Activated naive CD8-positive, alpha-beta T cell treated with anti-CD3 and anti-CD28 coated beads, Interleukin-2, amount 50 U/mL, for 16 hours (primary cell): ENCODE data around the gene SGMS1.
"Not testable (repeated sequence)": the region's sequence is repeated elsewhere in the genome, so short reads cannot be mapped to it uniquely, and the experiment has no call there.

Experiments
- DNase-seq: peaks from one replicate; pipeline ENCODE4 v3.0.0-alpha.2; 2020; ENCODE audit warnings: low read depth, low spot score

The SGMS1 gene

DNA sequence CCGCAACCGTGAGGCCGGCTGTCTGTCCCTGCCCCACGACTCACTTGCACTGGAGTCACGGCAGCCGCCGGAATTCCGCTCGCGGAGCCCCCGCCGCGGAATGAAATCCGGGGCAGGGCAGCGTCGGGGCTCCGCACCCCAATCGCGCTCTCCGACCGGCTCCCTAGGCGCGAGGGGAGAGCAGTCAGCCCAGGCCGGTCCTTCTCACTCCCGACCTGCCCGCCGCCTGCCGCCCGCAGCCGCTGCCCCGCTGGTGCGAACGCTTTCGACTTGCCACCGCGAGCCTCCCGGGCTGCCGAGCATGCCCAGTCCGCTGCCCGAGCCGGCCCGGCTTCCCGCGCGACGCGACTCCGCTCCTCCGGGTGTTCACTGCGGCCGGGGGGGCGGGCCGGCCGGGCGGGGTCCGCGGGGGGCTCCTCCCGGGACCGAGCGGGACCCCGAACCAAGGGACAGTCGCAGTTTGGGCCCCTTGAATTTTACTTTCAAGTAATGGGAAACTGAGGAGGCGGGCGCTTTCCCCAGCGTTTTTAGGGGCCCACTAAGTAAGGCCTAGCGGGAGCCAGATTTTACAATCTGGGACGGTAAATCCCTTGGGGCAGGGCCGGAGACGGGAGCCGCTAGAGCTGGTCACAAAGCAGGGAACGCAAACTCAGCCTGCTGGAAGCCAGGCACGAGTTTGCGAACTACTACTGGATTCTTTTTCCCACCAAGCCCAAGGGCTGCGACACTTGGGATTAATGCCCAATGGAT is at the start of gene SGMS1:
Gene SGMS1, minus strand, starts transcription at position 294 of the 750 bp plus-strand sequence. CDS start 279,842 bp downstream, outside the sequence.
- DNase-seq, result peak; percentile 59

DNA sequence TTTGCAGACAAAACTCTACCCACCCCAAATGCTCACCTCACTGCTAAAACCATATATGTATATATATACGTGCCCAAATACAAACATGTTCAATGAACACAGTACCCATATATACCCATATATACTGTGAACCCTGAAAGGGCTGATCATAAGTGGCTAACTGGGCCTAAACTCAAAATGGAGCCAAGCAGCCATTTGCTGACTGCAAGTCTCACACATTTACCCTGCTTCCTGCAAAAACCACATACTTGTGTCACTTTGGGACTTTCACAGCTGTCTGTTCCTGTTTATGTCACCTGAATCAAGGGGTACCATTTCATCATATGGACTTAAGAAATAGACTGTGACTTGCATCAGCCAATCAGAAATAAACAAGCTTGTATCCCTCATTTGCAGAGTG is 48.4 kb upstream of the SGMS1 start:
- DNase-seq, result not testable (repeated sequence)

DNA sequence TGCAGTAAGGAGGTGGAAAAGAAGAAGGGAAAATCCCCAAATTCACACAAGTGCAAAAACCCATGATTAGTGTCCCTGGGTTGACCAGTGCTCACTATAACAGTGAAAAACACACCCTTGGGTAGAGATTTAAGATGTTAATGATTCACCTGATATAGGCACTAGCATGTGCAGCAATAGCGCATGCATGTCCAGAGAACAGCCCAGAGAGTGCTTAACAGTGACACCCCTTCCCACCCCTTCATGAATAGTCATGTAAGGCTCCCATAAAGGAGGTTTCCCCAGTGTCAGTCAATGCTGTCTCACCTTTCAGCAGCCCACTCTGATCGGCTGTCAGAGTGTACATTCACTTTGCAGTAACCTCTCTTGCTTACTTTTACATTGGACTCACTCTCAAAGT is 47.9 kb upstream of the SGMS1 start:
- not testable (repeated sequence) for DNase-seq

DNA sequence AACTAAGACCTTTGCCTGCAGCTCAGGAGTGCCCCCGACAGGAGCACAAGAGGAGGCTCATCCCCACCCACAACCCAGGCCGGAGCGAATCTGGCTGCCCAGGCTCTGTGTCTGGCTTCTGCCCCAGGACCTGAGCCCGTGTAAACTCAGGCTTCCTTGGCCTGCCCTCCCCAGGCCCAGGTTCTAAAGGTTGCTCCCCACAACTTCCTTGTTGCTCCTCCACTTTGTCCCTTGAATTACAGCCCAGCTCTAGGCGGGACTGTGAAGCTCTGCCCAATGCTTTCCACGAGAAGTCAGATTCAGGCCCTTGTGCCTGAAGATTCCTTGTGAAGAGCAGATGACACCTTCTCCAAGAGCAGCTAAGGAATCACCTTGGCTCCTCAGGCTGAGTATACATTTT is 46.2 kb upstream of the SGMS1 start:
- DNase-seq, result not testable (repeated sequence)

DNA sequence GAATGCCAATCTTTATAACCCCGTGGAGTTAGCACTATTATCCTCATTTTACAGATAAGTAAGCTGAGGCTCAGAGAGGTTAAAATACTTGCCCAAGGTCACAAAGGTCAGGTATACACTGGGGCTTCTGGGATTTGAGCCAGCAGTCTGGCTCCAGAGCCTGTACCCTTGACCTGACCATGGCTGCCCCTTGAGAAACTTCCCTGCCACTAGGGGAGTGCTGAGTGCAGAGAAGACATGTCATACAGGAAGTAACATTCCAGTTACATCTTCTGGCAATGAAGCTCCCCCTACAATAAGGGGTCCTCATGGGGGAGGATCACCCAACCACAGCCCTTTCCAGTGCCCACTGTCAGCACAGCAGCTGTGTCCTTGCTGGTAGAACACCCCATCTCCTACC is 43.6 kb upstream of the SGMS1 start:
- DNase-seq, result not testable (repeated sequence)

DNA sequence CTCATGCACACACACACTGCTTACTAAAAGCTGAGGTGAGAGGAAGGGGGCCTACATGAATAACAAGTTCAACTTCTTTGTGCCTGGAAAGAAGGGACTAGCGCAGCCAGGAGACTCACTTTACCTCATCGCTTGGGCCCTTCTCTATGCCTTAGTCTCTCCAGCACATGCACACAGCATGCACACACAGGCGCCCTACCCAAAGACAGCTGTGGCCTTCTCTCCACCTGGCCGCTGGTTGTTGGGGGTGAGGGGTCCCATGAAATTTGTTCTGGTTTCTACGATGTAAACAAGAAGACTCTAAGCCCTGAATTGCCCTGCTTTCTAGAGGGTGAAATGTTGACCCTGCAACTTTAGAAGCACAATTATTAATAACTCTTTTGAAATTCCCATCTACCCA is 38.7 kb upstream of the SGMS1 start:
- DNase-seq, result not testable (repeated sequence)

DNA sequence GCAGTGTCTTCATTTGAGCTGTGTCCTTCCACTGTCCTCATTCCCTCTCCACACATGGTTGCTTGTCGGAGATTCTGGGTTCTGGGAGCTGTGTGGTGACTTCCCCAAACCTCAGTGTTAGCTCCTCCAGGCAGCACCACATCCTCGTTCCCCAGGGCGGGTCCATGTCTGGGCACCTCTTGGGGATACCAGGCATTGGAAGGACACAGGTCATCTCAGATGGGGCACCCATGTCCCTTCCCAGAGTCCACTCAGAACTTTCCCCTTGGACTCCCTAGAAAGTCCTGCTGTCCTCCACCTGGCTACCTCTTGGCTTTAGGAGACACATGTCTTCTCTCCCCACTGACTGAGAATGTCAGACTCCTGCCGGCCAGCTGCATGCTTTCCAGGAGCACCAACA is 37.8 kb upstream of the SGMS1 start:
- DNase-seq, result not testable (repeated sequence)

DNA sequence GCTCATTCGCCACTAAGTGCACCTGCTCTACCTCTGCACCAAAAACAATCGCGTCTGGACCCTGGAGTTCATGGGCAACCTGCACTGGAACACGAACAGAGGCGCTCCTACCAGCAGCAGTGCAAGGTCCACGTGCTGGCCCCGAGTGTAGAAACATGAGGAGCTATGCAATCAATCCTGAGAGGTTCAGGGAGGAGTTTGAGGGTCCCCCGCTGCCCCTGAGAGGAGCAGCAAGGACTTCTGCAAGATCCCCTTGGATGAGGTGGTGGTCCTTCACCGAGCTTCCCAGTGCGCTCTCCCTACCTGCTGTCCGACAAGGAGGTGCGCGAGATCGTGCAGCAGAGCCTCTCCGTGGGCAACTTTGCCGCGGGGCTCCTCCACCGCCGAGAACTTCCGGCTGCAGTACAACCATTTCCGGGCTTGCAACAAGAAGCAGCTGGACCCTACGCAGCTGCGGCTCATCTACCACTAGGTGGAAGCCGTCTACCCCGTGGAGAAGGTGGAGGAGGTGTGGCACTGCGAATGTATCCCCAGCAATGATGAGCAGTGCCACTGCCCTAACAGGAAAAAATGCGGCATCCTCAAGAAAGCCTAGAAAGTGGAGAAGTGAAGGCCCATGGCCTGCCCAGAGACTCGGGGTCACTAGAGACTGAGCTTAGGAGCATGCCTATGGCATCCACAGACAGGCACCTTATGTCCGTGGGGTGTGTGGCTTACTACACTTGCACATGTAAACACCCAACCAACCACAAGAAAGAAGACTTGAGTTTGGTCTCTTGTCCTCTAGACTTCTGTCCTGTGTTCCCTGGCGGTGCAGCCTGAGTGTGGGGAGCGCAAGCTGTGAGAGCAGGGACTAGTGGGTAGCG is 36.3 kb upstream of the SGMS1 start:
- DNase-seq, result peak; percentile 39

DNA sequence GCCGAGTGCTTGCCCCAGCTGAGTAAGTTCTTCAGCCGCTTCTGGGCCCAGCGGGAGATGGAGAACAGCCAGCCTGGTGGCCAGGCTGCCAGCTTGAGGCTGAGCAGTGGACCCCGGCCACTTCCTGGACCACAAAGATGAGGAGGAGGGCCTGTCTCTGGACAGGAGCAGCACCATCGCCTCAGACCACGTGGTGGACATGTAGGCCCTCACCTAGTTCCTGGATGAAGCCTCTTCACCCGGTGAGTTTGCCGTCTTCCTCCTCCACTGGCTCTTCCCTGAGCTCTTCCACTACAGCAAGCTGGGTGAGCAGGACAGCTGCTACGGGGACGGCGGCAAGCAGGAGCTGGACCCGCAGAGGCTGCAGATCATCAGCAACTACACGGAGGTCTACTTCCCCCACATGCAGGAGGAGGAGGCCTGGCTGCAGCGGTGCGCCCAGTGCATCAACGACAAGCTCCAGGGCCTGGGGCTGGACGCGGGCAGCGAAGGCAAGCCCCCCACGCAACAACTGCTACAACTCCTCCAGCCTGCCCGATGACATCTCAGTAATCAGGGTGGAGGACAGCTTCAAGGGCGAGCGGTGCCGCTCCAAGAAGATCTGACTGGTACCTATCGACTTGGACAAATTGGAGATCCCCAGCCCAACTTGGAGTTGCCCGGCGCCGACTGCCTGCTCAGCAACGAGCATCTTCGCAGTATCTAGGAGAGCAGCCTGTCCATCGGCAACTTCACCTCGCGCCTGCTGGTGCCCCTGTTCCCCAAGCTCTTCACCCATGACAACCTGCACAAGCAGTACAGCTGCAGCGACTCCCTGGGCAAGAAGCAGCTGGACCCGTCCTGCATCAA is 35.5 kb upstream of the SGMS1 start:
- not testable (repeated sequence) for DNase-seq

DNA sequence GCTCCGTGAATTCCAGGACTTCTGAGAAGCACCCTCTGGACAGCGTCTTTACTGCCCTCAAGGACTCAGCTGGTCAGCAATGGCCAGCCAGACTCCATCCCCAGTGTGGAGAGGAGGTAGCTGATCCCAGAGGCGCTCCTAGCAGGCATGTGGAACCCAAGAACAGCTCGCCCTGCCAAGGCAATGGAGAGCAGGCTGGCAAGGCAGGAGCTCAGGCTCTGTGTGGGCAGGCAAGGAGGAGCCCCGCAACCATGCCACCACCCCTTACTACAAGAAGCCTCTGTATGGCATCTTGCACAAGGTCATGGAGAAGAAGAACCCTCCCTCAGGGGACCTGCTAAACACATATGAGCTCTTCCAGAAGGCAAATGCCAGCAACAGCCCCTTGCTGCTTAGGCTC is 34.4 kb upstream of the SGMS1 start:
- no peak for DNase-seq

DNA sequence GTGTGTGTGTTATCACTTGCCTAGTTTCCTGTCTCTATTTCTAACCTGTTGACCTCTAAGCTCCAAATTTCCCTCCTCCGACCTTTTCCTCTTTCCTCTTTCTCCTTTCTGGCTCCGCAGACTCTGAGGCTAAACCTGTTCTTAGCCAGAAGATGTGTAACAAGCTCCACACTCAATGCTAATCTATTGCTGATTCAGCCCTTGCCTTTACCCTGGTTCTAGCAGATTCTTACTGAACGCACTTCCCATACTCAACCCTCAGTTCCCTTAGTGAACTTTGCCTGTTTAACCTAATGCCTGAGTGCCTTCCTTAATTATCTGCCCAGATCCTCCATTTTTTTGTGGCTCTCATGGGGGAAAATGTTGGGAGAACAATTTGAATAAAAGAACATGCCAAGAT is 30.0 kb upstream of the SGMS1 start:
- DNase-seq, result no peak

DNA sequence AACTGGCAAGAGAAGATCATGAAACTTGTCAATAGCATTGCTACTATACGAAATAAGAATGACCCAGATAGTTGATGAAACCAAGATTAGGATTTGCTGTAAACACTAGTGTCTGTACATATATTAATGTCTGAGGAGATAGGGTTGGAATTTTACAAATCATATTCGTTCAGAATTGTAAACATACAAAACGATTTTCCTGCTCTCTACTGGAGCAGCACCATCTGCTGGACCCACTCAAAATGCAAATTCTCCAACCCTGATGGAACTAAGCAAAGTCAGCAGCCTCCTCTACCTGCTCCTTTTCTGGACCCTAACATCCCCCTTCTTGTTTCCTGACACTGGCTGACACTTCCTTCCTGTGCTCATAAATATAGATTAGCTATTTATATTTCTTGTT is 29.4 kb upstream of the SGMS1 start:
- DNase-seq, result no peak

DNA sequence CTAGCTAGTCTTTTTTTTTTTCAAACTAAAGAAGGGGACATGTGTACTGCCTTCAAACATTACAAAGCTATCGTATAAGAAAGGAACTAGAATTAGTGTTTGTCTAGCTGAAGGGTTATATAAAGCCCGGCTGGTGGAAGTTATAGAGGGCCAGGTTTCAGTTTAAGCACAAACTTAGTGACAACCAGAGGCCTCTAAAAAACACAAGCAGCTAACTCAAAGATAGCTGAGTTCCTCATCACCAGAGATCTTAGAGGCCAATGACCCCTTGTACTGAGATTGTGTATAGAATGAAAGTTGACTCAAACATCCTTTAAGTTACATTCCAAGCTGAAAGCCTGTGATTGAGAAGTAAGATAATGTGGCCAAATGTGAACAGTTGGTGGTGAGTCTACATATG is 28.1 kb upstream of the SGMS1 start:
- no peak for DNase-seq

DNA sequence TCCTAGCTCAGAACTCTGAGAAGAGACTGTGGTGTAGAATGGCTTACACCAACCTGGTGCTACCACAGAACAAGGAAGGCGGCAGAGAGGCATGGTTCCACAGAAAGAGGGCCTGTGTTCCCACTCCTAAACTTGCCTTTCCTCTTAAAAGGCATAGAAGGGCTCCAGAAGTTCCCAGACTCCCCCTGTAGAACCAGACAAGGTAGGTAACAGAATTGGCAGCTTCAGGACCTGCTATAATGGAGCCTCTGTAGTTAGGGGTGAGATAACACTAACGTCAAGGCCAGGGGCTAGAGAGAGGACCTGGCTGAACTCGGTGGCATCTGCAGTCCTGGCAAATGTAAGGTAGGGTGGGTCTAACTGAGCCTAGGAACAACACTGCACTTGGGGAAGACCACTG is 26.7 kb upstream of the SGMS1 start:
- no peak for DNase-seq

DNA sequence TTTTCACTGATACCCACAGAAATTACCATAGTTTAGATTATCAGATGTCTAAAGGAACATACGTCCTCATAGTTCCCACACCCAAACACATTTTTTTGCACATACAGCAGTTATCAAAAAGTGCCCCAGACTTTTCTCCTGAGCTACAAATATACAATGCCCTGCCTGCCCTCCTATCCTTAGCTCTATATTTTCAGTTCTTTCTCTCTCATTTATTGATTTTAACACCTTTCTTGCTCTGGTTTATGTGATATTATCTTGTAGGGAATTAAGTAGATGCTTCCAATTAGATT is 25.1 kb upstream of the SGMS1 start:
- DNase-seq, result no peak

DNA sequence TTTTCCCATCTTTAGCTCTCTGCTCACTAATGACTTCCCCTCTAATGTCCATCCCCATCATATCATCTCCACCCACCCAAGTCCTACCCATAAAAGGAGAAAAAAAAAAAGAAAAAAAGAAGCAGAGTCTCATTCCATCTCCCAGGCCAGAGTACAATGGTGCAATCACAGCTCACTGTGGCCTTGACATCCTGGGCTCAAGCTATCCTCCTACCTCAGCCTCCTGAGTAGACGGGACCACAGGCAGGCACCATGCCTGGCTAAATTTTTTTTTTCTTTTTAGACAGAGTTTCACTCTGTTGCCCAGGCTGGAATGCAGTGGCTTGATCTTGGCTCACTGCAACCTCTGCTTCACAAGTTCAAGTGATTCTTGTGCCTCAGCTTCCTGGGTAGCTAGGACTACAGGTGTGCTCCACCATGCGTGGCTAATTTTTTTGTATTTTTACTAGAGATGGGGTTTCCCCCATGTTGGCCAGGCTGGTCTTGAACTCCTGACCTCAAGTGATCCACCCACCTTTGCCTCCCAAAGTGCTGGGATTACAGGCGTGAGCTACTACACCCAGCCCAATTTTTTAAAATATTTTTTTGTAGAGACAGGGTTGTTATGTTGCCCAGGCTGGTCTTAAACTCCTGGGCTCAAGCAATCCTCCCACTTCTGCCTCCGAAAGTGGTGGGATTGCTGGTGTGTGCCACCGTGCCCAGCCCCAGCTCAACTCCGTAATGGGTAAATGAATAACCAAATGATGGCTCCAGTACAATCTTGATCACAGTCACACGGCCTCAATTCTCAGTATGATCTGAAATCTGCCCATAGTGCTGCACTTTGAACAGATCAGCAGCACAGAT is 24.6 kb upstream of the SGMS1 start:
- DNase-seq, result no peak

DNA sequence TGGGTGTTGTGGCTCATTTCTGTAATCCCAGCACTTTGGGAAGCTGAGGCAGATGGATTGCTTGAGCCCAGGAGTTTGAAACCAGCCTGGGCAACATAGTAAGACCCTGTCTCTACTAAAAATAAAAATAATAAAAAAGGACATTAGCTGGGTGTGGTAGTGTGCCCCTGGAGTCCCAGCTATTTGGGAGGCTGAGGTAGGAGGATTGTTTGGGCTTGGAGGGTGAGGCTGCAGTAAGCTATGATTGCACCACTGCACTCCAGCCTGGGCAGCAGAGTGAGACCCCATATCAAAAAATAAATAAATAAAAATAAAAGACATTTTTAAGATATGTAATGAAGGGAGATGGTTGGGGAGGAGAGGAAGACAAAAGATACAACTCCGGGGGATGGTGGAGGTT is 23.6 kb upstream of the SGMS1 start:
- DNase-seq, result not testable (repeated sequence)

DNA sequence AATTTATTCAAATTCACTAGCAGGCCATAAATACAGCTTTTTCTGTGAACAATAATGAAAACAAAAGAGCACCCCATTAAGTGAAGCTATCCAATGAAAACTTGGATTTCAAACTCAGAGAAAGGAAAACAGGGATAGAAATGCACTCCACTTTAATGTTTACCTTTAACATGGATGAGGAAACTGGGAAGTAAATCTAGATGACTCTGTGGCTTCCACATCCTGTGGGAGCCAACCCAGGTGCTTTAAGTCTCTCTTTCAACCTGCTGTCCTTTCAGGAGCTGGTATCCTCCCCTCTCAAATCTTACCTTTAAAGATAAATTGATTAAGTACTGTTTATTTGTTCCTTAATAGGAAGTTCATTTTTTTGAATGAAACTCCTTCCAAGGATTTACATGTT is 21.5 kb upstream of the SGMS1 start:
- no peak for DNase-seq

DNA sequence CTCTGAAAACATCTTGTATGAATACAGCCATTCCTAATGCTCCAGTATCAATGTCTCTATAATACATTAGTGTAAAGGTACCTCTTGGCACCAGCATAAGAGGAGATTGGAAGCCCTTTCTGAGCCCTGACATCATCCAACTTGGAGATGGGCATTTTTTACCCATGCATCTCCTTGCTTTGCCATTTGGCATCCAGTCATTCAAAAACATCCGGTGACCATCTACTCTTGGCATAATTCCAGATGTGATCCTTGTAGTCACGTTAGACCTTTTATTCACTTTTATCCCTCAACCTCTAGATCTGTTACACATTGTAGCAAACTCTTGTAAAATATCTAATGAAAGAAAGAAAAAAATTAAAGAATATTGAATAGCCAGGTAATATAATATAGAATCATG is 17.9 kb upstream of the SGMS1 start:
- DNase-seq, result no peak

DNA sequence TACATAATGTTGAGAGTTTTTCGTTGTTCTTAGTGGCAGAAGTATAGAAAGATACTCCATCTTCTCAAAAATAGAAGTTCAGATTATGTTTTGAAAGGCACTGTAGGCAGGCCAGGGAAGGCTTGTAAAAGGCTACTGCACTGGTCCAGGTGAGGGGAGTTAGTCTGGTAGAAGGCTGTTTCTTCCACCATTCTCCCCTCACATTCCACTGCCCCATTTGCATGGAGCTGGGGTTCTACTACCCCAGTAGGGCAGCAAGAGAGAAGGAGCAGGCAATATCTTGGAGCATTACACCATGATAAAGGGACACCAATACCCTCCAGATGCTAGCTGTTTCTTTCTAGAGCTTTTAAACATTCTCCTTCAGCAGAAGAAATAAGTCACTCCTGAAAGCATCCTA is 16.5 kb upstream of the SGMS1 start:
- no peak for DNase-seq
